ENCODE measurements around the gene SYT1. TPM values are rescaled to one million over a fixed set of nuclear protein-coding genes. Genes with fewer than 3 reads are reported as not detected.
"Not testable (repeated sequence)": the region's sequence is repeated elsewhere in the genome, so short reads cannot be mapped to it uniquely, and the experiment has no call there.

SYT1 gene
- total RNA-seq, 2 experiments from 2014 or later, result not detected

DNA sequence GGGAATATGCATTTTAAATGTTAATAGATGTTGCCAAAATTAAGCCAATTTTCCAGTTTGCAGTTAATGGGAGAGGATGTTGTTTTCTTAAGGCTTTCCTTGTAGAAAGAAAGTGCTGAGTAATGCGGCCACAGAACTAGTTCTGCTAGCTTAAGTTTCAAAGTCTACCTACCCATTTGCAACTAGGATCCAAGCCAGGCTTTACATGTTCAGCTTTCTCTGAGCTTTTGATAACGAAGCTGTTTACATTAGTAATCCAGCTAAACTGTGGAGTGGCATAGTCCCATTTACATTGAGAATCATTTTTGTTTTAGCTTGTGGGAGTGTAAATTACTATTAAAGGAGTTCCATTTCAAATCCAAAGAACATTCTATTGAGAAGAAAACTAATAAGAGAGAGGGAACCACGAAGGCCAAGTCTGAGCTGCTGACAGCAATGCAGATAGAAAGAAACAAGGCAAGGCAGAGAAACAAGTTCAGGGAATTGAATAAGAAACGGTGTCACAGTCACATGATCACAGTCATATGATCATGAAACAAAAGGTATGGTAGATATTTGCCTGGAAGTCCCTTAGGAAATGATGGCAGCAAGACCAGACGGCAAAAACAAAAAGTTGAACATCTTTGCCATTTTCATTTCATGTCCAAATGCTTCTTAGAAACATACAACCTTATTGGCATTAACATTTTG, 551.3 kb downstream of the SYT1 start:
- Mint-ChIP-seq H3K4me3 (no peak overlapping the region), H3K27me3 (ENCODE audit: low read depth) (no peaks in the 10 kb centered on the region), H3K27ac (no peak overlapping the region), H3K4me1 (ENCODE audit: low read depth) (no peaks in the 10 kb centered on the region), H3K9me3 (ENCODE audit: insufficient read depth) (no peaks in the 10 kb centered on the region), H3K36me3 (ENCODE audit: low read depth) (no peaks in the 10 kb centered on the region)
- CTCF ChIA-PET, result no interaction called here
- DNase-seq (no peak), ATAC-seq (no peak)
- POLR2A ChIA-PET, result no interaction called here

- ATAC-seq, result no peak
- H3K27ac Mint-ChIP-seq, result no peak overlapping the region
- no peak overlapping the region for H3K4me3 Mint-ChIP-seq
- H3K27me3 Mint-ChIP-seq (ENCODE audit: low read depth), result peaks cover 2% of the 10 kb centered on the region
- no peak for DNase-seq
- ChIA-PET POLR2A (no interaction called here), CTCF (interaction anchor here (1.2 kb wide), 1 partner anchor 24 kb away, joined by 3 read pairs; no protein-coding TSS in a partner anchor)
- H3K9me3 Mint-ChIP-seq (ENCODE audit: insufficient read depth), result no peaks in the 10 kb centered on the region
- no peaks in the 10 kb centered on the region for H3K4me1 Mint-ChIP-seq (ENCODE audit: low read depth)
- no peaks in the 10 kb centered on the region for H3K36me3 Mint-ChIP-seq (ENCODE audit: low read depth)
These were observed 555.6 kb downstream of the SYT1 start for GRCh38 chr12:79420146-79420618.

GRCh38 chr12:79421236-79421740, 556.7 kb downstream of the SYT1 start:
- no peaks in the 10 kb centered on the region for H3K9me3 Mint-ChIP-seq (ENCODE audit: insufficient read depth)
- peaks cover 2% of the 10 kb centered on the region for H3K27me3 Mint-ChIP-seq (ENCODE audit: low read depth)
- ChIA-PET POLR2A (no interaction called here), CTCF (no interaction called here)
- ATAC-seq, result no peak
- H3K36me3 Mint-ChIP-seq (ENCODE audit: low read depth), result no peaks in the 10 kb centered on the region
- H3K27ac Mint-ChIP-seq, result no peak overlapping the region
- no peak for DNase-seq
- H3K4me1 Mint-ChIP-seq (ENCODE audit: low read depth), result no peaks in the 10 kb centered on the region
- no peak overlapping the region for H3K4me3 Mint-ChIP-seq

GRCh38 chr12:79422060-79422812, 557.7 kb downstream of the SYT1 start:
- Mint-ChIP-seq H3K4me3 (no peak overlapping the region), H3K4me1 (ENCODE audit: low read depth) (no peaks in the 10 kb centered on the region), H3K36me3 (ENCODE audit: low read depth) (no peaks in the 10 kb centered on the region), H3K9me3 (ENCODE audit: insufficient read depth) (no peaks in the 10 kb centered on the region), H3K27ac (no peak overlapping the region), H3K27me3 (ENCODE audit: low read depth) (peaks cover 2% of the 10 kb centered on the region)
- POLR2A ChIA-PET, result no interaction called here
- DNase-seq (no peak), ATAC-seq (no peak)
- CTCF ChIA-PET, result interaction anchor here (0.7 kb wide), 1 partner anchor 850 kb away, joined by 3 read pairs; no protein-coding TSS in a partner anchor

- H3K4me1 Mint-ChIP-seq (ENCODE audit: low read depth), result no peaks in the 10 kb centered on the region
- no peaks in the 10 kb centered on the region for H3K36me3 Mint-ChIP-seq (ENCODE audit: low read depth)
- CTCF ChIA-PET, result no interaction called here
- POLR2A ChIA-PET, result no interaction called here
- H3K27ac Mint-ChIP-seq, result no peak overlapping the region
- H3K27me3 Mint-ChIP-seq (ENCODE audit: low read depth), result peaks cover 2% of the 10 kb centered on the region
- no peaks in the 10 kb centered on the region for H3K9me3 Mint-ChIP-seq (ENCODE audit: insufficient read depth)
- ATAC-seq (no peak), DNase-seq (no peak)
- no peak overlapping the region for H3K4me3 Mint-ChIP-seq
These were observed 559.0 kb downstream of the SYT1 start for GRCh38 chr12:79423560-79423959.

GRCh38 chr12:79424109-79424721, 559.6 kb downstream of the SYT1 start:
- Mint-ChIP-seq H3K36me3 (ENCODE audit: low read depth) (no peaks in the 10 kb centered on the region), H3K9me3 (ENCODE audit: insufficient read depth) (no peaks in the 10 kb centered on the region), H3K27ac (no peak overlapping the region), H3K27me3 (ENCODE audit: low read depth) (peaks cover 2% of the 10 kb centered on the region), H3K4me1 (ENCODE audit: low read depth) (no peaks in the 10 kb centered on the region), H3K4me3 (no peak overlapping the region)
- ChIA-PET POLR2A (no interaction called here), CTCF (no interaction called here)
- DNase-seq, result no peak
- no peak for ATAC-seq

DNA sequence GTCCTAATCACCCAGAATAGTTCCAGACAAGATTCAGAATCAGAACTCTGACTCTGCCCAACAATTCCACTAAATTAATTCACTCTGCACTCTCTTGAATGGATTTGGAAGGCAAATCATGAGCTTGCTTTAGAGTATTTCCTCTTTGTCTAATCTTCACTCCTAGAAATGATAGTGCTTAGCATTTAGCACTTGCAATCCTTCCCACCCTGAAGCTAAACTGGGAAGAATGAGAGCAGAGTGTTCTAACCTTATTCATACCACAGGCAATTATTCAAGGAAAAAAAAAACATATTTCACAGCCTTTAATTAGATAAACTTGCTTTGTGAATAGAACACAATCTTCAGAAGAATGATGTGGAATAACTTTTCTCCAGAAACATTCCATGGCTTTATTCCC, 561.5 kb downstream of the SYT1 start:
- ChIA-PET POLR2A (no interaction called here), CTCF (no interaction called here)
- H3K4me3 Mint-ChIP-seq, result no peak overlapping the region
- no peaks in the 10 kb centered on the region for H3K4me1 Mint-ChIP-seq (ENCODE audit: low read depth)
- H3K27ac Mint-ChIP-seq, result no peak overlapping the region
- peaks cover 2% of the 10 kb centered on the region for H3K27me3 Mint-ChIP-seq (ENCODE audit: low read depth)
- no peaks in the 10 kb centered on the region for H3K9me3 Mint-ChIP-seq (ENCODE audit: insufficient read depth)
- H3K36me3 Mint-ChIP-seq (ENCODE audit: low read depth), result no peaks in the 10 kb centered on the region
- DNase-seq (no peak), ATAC-seq (no peak)

- H3K27me3 Mint-ChIP-seq (ENCODE audit: low read depth); H3K4me1 Mint-ChIP-seq (ENCODE audit: low read depth); H3K27ac Mint-ChIP-seq; DNase-seq; H3K4me3 Mint-ChIP-seq; POLR2A ChIA-PET; H3K9me3 Mint-ChIP-seq (ENCODE audit: insufficient read depth); CTCF ChIA-PET; H3K36me3 Mint-ChIP-seq (ENCODE audit: low read depth); ATAC-seq: not testable (repeated sequence)
These were observed 562.2 kb downstream of the SYT1 start for GRCh38 chr12:79426744-79427143.

- H3K9me3 Mint-ChIP-seq (ENCODE audit: insufficient read depth), result no peaks in the 10 kb centered on the region
- DNase-seq, result no peak
- H3K27me3 Mint-ChIP-seq (ENCODE audit: low read depth), result no peaks in the 10 kb centered on the region
- ChIA-PET CTCF (no interaction called here), POLR2A (no interaction called here)
- no peaks in the 10 kb centered on the region for H3K36me3 Mint-ChIP-seq (ENCODE audit: low read depth)
- H3K27ac Mint-ChIP-seq, result no peak overlapping the region
- H3K4me1 Mint-ChIP-seq (ENCODE audit: low read depth), result no peaks in the 10 kb centered on the region
- no peak overlapping the region for H3K4me3 Mint-ChIP-seq
- ATAC-seq, result no peak
These were observed 569.0 kb downstream of the SYT1 start for GRCh38 chr12:79433465-79434072.

DNA sequence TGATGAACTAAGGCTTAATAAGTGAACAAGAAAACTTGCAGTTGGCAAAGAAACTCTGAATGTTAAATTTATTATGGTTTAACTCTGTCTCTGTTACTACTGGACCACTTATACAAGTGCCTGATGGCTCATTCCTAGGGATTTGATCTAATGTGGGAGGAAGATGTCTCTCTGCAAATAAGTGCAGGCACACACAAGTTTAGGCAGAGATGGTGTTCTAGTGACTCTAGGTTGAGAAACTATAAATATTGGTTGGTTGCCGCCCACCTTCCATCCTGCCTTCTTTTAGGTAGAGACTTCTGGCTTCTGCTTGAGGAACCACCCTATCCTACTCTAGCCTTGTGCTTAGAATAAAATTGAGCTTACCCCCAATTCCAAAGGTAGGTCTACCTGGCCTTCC, 570.0 kb downstream of the SYT1 start:
- DNase-seq (no peak), ATAC-seq (no peak)
- no peak overlapping the region for H3K4me3 Mint-ChIP-seq
- no peaks in the 10 kb centered on the region for H3K27me3 Mint-ChIP-seq (ENCODE audit: low read depth)
- no peaks in the 10 kb centered on the region for H3K36me3 Mint-ChIP-seq (ENCODE audit: low read depth)
- H3K27ac Mint-ChIP-seq, result no peak overlapping the region
- no peaks in the 10 kb centered on the region for H3K9me3 Mint-ChIP-seq (ENCODE audit: insufficient read depth)
- CTCF ChIA-PET, result no interaction called here
- no peaks in the 10 kb centered on the region for H3K4me1 Mint-ChIP-seq (ENCODE audit: low read depth)
- POLR2A ChIA-PET, result no interaction called here

- no peak for ATAC-seq
- POLR2A ChIA-PET, result no interaction called here
- Mint-ChIP-seq H3K4me3 (no peak overlapping the region), H3K27ac (no peak overlapping the region), H3K27me3 (ENCODE audit: low read depth) (no peaks in the 10 kb centered on the region), H3K4me1 (ENCODE audit: low read depth) (no peaks in the 10 kb centered on the region), H3K9me3 (ENCODE audit: insufficient read depth) (no peaks in the 10 kb centered on the region), H3K36me3 (ENCODE audit: low read depth) (no peaks in the 10 kb centered on the region)
- DNase-seq, result no peak
- CTCF ChIA-PET, result no interaction called here
These were observed 571.2 kb downstream of the SYT1 start for GRCh38 chr12:79435742-79436141.
